ENCODE measurements around the gene KCTD16.

The KCTD16 gene

DNA sequence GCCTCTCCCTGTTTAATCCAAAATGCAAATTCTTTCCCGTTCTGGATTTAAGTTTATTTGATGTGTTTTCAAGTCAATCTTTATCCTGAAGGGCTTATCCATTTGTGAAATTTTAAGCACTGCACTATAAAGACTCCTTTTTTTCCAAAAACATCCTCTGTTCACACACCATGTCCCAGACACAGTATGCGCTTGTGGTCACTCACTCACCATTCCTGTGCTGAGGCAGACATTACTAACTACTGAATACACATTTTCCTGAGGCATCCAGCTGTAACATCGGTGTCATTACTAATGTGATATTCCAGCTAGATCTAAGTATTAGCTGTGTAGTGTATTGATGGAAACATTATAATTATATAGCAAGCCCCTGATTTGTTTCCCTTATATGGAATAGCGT, 298.4 kb downstream of the KCTD16 start:
- no peak for DNase-seq

DNA sequence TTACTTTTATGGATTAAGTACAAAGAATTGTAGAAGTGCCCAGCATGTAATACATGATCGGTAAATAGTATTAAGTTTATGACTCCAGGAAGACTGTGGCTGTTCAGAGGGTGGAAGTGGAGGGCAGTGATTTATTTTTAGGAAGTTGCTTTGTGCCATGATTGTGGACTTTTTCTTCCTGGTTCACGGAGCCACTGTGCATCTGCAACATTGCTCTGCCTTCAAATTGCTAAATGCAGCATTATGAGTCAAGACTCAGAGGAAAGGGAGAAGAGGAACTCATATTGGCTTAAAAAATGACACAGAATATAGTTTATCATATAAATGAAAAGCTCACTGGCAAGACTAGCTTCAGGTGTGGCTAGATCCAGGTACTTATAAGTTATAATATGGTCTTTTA, 301.5 kb downstream of the KCTD16 start:
- no peak for DNase-seq

DNA sequence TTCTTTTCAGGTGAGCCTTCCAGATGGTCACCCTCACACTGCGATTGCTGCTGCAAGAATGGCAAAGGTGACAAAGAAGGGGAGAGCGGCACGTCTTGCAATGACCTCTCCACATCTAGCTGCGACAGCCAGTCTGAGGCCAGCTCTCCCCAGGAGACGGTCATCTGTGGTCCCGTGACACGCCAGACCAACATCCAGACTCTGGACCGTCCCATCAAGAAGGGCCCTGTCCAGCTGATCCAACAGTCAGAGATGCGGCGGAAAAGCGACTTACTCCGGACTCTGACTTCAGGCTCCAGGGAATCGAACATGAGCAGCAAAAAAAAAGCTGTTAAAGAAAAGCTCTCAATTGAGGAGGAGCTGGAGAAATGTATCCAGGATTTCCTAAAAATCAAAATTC, 303.0 kb downstream of the KCTD16 start:
- no peak for DNase-seq

DNA sequence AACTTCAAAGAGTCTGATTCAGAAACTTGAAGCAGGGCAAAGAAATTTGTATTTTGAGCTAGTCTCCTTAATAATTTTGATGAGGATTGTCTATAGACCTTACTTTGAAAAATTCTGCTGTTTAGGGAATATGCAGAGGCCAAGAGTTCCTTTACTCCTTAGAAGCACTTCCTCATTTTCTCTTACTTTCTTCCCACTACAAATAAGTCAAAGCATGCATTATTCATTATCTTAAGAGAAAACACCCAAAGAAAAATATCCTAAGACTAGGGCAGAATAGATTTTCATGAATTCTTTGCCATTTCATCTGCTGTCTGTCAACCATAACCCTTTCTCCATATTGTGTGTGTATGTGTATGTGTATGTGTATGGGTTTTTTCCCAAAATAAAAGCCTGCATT, 307.9 kb downstream of the KCTD16 start:
- no peak for DNase-seq

DNA sequence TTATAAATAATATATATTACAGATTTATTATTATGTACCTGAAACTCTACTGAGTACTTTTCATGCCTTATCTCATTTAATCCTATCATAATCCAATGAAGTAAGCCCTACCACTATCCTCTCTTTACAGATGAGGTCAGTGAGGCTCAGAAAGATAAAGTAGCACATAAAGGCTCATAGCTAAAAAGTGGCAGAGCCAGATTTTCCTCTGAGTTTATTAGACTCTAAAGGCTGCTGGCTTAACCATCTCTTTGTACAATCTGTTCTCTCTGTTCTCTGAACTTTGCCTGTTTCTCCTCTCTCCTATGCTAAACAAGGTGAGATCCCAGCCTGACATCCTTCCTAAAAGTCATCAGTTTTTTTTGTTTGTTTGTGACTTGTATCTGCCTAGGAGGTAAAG, 311.2 kb downstream of the KCTD16 start:
- DNase-seq, result no peak

DNA sequence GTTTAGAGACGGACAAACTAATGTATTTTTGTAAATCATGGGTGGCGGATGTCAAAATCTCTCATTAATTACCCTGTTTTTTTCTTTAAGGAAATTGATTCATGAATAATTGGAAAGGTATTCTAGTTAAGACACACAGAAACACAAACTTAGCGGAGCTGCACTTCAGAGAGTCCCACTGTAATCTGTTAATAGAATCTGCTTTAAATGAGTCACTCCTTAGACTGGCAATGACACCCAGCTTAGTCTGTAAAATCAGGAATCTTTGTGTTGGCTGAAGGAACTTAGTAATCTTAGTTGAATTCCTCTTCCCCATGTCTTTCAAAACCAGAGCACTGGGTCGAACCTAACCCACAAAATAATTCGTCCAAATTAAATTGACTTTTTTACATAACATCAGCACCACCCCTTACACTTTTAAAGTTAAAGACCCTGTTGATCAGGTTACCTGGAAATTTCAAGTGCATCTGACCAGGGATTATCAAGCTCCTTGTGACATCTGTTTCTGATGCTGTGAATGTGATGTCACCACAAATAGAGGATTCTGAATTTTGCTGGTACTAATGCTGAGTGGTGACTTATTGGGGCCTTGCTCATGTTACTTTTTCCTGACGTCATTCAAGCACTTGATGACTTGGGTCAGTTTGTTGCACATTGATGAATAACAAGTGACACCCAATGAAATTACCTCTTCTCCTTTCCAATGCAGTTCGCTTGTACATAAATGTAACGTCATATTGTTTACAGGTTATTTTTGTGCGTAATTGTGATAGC, 313.6 kb downstream of the KCTD16 start:
- no peak for DNase-seq

DNA sequence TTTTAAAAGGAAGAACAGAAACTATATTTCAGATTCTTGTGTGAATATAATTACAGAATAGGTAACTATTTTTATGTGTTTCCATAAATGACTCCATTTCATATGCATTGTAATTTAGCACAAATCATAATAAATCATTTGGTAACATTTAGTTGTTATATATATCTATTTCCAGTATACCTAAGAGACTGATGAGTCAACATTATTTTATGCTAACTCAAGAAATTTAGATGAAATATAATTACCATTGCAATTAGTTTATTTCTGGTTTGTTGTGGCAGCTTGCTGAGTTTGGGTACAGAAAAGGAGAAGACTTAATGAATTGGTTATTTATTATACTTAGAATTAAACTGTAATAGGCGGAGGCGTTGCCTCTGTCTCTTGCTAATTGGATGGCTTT, 314.9 kb downstream of the KCTD16 start:
- no peak for DNase-seq

DNA sequence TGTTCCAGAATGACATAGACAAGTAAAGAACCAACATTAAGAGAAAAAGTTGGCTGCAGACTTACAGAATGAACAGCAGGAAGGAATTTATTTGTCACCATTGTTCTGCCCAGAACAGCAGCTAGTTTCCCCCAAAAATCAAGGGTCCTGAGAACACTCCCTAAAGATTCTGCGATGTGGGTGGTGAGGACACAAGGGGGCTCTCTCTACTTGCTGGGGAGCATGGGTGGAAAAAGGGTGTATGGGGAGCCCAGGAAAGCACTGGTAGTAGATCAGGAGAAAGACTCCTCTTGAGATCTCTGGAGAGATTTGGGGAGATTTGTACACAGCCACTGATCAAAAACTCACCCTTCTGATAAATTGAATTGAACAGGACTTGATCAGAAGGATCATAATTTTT, 316.5 kb downstream of the KCTD16 start:
- DNase-seq, result no peak

DNA sequence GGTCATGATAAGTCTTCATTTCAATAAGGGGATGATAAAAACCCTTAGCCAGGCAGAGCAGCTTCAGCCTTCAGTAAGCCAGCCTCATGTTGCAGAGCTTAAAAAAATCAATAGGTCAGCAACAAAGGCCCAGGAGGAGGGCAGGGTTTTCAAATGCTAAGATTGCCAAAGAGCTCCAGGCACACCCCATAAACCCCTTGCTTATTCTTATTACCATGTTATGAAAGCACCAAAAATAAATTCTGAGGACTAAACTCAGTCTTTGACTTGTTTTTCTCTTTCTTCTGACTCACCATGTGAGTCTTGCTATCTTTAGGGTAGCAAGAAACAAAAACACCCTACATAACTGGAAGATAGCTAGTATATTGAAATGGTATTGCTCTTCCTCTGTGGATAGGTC, 317.1 kb downstream of the KCTD16 start:
- DNase-seq, result no peak

DNA sequence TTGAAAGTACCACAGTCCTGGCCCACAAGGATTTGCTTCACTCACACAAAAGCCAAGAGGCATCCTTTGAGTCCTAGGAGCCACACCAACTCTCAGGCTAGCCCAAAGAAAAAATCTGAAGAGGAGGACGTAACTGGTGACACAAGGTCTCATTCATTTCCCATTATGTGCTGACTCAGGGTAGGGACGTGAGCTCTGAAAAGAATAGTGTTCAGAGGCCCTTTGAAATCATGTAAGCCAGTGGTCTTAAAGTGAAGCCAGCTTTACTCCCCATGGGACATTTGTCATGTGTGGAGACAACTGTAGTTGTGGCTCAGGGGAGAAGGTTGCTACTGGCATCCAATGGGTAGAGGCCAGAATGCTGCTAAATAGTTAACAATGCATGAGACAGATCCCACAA, 332.4 kb downstream of the KCTD16 start:
- DNase-seq, result no peak

DNA sequence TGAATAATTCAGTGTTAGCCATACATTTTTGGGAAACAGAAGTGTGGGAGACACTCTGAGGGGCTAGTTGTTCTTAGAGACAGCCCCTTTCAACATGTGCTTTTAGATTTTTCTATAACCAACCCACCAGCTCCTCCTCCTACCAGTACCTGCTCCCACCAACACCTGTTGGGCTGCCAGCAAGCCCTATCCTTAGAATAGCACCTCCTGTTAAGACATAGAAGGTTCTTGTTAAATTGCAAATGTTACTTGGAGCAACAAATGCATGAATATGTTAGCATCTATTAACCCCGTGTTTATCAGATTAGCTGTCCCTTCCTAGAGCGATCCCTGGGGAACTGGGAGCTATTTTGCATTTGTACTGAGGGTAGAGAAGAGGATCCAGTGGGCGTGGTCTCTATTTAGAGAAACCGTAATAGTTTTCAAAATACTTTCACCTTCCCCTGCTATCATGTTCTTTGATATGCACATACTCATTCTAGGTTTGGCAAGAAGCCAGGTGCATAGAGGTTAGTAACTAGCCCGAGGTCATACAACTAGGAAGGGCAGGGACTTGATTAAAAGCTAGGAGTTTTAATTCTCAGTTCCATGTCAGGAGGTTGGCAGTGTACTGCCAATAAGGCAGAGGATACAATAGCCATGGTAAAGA, 334.4 kb downstream of the KCTD16 start:
- no peak for DNase-seq

DNA sequence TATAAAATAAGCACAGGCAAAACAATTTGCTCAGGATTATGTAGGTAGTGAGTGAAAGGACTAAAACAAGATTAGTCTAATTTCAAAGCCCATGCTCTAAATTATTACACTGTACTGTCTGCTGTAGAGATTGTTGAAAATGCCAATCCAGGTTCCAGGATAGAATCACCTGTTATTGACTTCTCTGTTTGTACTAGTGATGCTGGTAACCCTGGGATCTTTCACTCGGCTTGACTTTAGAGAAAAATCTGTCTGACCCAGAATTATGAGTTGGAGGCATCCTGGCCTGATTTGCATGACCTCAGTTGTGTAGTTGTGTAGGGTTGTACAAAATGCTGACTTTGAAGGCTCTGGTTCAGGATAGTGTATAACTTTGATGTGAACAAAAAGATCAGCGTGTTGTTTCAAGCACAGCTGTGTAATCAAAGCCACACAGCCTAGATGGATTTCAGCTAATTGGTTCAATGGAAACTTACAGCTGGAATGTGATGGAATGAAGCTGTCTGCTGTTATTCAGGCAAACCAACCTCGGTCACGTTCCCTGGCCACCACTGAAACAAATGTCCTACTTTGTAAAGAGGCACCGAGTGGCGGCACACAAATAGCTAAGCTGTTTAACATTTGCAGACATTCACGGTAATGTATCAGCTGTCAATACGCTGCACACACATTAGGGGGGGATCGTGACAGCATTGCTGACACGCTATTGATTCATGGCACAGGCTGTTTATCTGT, 340.3 kb downstream of the KCTD16 start:
- no peak for DNase-seq

DNA sequence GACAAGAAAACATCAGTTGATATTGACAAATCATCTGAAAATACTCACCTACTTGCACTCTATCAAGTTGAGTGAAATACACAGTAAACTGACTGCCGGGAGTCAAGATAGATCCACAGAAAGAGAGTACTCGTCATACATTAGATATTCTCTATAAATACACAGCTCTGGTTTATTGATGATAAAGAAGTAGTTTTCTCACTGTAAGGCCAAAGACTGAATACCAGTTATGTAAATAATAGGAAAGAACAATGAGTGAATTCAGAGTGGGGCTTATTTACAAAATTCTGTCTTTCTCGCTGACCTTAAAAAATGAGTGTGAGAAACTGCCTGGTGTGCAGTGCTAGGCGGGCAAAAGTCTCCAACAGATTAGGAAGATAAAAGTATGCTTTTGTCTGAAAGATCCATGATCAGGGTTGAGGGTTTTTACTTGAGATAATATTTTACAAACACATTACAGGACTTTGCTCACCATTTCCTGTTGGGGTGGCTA, 341.0 kb downstream of the KCTD16 start:
- no peak for DNase-seq

DNA sequence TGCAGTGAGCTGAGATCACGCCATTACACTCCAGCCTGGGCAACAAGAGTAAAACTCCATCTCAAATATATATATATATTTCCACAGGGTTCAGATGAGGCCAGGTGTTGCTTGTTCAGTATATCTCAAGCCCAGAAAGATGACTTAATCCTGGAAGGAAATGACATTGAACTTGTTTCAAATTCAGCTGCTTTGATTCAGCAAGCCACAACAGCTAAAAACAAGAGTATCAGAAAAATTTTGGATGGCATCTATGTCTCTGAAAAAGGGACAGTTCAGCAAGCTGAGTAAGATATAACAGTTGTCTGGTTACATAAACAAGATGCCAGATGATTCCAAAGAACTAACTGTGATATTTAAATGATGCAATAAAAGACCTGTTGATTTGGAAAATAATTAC, 352.0 kb downstream of the KCTD16 start:
- DNase-seq, result no peak

DNA sequence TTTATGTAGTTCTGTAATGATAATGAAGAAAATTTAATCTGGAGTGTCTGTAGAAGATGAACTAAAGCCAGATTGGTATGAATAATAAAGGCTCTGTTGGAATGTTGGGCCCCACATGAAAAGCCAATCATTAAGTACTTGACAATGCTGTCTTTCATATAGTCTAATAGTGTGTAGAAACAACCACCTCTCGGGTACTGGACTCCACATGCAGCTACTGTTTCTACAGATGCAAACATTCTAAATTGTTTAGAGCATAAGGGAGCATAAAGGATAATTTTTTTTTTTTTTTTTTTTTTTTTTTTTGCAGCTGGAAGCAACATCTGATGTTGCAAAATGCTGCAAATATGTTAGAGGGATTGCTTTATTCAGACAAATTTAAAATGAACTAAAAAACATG, 354.3 kb downstream of the KCTD16 start:
- no peak for DNase-seq

DNA sequence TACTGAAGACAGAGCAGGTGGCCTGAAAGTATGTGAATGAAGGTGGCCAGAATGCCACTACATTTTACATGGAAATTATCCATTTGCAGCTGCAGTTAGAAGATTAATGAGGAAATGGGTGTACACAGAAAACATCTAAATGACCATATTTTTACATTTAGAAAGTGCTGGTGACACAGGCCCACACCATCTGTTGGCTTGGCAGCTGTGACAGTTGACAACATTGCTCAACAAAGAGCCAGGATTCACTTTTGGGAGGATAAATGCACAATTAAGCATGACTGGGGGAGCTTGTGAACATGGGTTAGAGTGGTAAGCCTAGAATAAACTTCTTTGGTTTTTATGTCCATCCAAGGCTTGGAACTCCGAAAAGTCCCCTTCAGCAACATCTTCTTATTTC, 360.5 kb downstream of the KCTD16 start:
- no peak for DNase-seq
